ENCODE data around the gene PAXX.

PAXX gene

DNA sequence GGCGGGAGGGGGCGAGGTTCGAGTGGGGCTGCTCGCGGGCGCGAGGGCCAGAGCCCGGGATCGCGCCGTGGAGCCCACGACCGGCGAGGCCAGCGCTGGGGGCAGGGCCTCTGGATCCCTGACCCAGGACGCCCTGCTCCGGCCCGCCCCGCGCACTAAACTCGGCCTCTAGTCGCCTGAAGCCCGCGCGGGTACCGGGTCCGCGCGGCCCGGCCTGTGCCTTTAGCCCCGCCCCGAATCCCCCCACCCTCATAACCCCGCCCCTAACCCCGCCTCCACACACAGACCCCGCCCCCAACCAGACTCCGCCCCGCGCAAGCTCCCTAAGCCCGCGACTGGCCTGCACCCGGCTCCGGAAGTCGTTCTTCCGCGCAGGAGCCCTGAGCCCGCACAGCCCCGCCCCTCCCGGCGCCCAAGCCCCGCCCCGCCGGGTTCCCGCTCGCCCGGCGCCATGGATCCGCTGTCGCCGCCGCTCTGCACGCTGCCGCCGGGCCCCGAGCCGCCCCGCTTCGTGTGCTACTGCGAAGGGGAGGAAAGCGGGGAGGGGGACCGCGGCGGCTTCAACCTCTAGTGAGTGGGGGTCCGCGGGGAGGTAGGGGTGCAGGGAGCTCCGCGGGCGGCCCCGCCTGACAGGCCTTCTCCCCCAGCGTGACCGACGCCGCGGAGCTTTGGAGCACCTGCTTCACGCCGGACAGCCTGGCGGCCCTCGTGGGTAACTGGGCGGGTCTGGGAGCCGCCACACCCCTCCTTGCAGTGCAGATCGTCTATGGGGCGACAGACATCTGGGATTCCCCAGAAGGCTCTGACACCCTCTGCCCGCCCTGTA is at the start of gene PAXX:
PAXX (plus strand) TSS at position 430 of the 826 bp plus-strand sequence; CDS start at position 452, 22 bp downstream.
- peak; percentile 94 for DNase-seq

DNA sequence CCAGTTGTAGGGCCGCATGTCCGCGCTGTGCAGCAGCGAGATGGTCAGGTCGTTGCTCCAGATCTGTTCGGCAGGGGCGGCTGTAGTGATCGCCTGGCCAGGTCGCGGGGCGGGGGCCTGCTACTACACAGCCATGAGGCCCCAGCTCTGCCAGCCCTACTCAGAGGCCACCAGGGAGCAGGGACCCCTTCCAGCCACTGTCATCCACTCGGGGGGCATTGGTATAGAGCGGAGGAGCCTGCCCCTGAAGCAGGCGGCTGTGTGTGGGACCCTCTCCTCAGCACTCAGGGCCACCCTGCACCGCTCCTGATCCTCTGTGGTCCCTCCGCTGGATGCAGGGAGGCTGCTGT is 49.4 kb upstream of the PAXX start:
- no peak for DNase-seq

GRCh38 chr9:136943291-136944211 is 48.7 kb upstream of the PAXX start:
- no peak for DNase-seq

DNA sequence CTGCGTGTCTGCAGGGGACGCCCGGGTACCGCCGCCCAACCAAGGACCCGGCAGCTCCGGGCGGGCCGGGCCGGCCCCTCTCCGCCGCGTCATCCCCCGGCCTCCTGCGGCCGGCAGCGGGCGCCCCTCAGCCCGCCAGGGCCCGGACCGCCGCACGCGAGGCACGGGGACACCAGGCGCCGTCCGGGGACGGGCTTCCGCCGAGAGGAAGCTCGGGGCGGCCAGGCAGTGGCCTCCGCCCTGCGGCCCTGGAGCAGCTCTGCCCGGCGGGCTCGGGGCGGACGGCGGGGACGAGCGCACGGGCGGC is 48.1 kb upstream of the PAXX start:
- no peak for DNase-seq

- peak; percentile 92 for DNase-seq
These were observed 47.5 kb upstream of the PAXX start, which contains the start of the genes C8G and FBXW5 for GRCh38 chr9:136944519-136945332. Gene C8G, plus strand, starts transcription at chr9:136945243. Its CDS starts 78 bp downstream, at chr9:136945321. Gene FBXW5, minus strand, starts transcription at chr9:136944738. Its CDS starts 655 bp downstream, at chr9:136944083.

- no peak for DNase-seq
These were observed 46.6 kb upstream of the PAXX start for GRCh38 chr9:136945333-136946227.

DNA sequence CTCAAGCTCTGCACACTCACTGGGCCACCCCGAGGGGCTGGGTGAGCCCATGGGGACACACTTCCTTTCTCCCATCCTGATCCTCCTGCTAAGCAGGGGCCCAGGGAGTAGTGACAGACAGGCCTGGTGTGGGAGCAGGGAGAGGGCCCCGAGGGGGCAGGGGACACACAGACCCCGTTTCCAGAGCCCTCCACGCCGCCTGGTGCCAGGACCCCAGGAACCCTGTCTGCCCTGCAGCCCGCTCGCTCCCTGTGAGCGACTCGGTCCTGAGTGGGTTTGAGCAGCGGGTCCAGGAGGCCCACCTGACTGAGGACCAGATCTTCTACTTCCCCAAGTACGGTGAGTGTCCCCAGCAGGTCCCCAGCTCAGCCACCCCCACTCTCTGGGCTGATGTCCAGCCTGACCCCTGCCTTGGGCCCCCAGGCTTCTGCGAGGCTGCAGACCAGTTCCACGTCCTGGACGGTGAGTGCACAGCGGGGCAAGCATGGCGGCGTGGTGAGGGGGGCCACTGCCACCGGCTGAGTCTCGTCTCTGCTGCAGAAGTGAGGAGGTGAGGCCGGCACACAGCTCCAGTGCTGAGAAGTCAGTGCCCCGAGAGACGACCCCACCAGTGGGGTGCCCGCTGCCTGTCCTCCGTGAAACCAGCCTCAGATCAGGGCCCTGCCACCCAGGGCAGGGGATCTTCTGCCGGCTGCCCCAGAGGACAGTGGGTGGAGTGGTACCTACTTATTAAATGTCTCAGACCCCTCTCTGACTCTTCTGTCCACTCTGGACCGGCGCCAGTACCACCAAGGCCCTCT is 45.8 kb upstream of the PAXX start:
- DNase-seq, result no peak

- no peak for DNase-seq
These were observed 45.0 kb upstream of the PAXX start for GRCh38 chr9:136947028-136947891.

GRCh38 chr9:136947955-136948510 is 44.2 kb upstream of the PAXX start:
- DNase-seq, result no peak

- no peak for DNase-seq
These were observed 42.9 kb upstream of the PAXX start for GRCh38 chr9:136949239-136949816.

DNA sequence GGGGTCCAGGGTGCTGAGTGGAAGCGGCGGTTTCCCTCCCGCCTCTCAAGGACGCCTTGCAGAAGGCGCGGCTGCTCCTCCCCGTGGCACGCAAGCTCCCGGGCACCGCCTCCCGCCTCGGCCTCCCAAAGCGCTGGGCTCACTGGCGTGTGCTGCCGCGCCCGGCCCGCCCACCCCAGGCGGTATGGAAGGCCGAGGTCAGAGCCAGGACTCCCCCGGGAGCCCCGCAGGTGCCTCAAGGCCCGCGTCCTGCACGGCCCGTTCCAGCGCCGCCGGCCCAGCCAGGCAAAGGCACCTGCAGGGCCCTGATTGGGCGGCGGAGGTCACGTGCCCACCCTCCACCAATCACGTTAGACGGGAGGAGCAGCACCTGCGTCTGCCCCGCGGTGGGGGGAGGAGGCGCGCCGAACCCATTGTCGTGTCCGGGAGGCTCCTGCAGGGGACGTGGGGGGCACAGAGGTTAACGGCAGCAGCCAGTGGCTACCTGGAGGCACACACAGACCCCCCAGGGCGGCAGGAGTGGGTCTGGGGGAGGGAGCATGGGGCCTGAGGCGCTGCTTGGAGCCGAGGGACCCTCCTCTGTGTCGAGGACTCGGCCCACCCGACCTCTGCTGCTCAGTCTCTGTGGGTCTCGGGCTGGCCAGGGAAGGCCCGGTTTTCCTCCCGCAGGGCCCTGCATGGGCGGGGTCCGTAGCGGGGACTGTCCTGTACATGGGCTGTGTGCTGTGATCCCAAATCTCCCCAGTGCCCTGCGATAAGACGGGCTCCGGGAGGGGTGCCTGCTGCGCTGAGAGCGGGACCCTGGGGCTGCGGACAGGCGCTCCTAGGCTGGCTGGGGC is 42.2 kb upstream of the PAXX start:
- DNase-seq, result peak; percentile 98

DNA sequence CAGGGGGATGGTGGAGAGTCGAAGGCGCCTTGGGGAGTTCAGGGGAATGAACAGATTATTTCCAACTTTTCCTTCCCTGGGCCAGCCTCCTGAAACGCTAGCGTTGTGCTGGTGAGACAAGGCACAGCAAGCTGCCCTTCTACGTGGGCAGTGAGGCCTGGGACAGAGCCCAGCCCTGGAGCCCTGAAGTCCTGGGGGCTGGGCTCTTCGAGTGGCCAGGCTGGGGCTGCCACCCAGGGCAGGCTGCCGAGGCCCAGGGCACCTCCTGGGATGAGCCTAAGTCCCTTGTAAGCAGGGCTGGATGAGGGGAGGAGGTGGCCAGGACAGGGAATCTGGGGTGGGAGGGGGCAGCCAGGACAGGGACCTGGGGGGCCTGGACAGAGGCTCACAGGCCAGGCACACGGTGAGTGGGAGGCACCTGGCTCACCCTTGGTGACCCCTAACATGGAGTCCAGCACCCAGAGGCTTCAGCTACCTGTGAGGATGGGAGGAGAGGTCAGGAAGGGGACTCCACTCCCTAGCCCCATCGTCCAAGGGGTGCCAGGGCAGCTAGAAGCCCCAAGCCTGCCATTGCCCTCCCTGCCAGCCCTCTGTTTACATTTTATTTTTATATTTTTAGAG is 41.5 kb upstream of the PAXX start:
- no peak for DNase-seq

- DNase-seq, result no peak
These were observed 40.5 kb upstream of the PAXX start, which contains the start of gene LCN12 for GRCh38 chr9:136951541-136952320. Gene LCN12, plus strand, starts transcription at chr9:136952273. Its CDS starts 55 bp downstream, at chr9:136952328.

GRCh38 chr9:136952321-136952850 is 39.8 kb upstream of the PAXX start:
- no peak for DNase-seq

DNA sequence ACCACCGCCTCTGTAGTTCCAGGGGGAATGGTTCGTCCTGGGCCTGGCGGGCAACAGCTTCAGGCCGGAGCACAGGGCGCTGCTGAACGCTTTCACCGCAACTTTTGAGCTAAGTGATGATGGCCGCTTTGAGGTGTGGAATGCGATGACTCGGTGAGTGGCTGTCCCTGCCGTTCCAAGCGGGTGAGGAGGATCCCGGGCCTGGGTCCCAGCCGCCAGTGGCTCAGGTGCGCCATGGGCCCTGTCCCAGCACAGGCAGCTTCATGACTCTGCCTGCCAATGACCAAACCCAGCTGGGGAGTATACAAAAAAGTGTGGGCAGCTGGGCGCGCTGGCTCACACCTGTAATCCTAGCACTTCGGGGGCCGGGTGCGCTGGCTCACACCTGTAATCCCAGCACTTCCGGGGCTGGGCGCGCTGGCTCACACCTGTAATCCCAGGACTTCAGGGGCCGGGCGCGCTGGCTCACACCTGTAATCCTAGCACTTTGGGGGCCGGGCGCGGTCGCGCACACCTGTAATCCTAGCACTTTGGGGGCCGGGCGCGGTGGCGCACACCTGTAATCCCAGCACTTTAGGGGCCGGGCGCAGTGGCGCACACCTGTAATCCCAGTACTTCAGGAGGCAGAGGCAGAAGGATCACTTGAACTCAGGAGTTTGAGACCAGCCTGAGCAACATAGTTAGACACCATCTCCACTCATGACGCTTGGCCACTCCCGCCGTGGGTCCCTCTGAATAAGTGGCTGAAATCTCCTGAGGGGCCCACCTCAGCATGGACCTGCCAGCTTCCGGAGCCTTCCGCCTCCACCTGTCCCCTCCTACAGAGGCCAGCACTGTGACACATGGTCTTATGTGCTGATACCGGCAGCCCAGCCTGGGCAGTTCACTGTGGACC is 39.1 kb upstream of the PAXX start:
- no peak for DNase-seq

Measured in activated gamma-delta T cell treated with Interleukin-2 at 50 U/mL for 16 hours (primary cell).